AG10803 (cell line): ENCODE measurements around the gene NCAPD2.

Source experiments
- DNase-seq: peaks from one replicate; pipeline ENCODE4 v3.0.0; 2010; ENCODE audit warnings: low read depth
- H3K4me3 ChIP-seq: 2 replicates; pipeline ENCODE4 v1.5.1; 2011; ENCODE audit warnings: mild to moderate bottlenecking, low read length, control low read depth
- CTCF ChIP-seq: conservative IDR thresholded peaks from 2 replicates; pipeline ENCODE4 v1.5.1; 2011; ENCODE audit warnings: mild to moderate bottlenecking, low read length, control low read depth, inconsistent platforms

The NCAPD2 gene

GRCh38 chr12:6570264-6570887, 76.5 kb downstream of the NCAPD2 start:
- TF ChIP-seq CTCF: peak; percentile 43
- no peak overlapping the region for H3K4me3 ChIP-seq
- DNase-seq: peak; percentile 30

- no peak overlapping the region for H3K4me3 ChIP-seq
- TF ChIP-seq CTCF: no peak
- DNase-seq: no peak
Observed at GRCh38 chr12:6573001-6573400, 79.1 kb downstream of the NCAPD2 start.

GRCh38 chr12:6574576-6575295, 80.8 kb downstream of the NCAPD2 start:
- H3K4me3 ChIP-seq: no peak overlapping the region
- no peak for TF ChIP-seq CTCF
- no peak for DNase-seq

GRCh38 chr12:6575648-6576047, 81.7 kb downstream of the NCAPD2 start:
- no peak for TF ChIP-seq CTCF
- no peak overlapping the region for H3K4me3 ChIP-seq
- DNase-seq: no peak
